Kidney (tissue), 14 donors: ENCODE results near the gene MRPL14. TPM values are rescaled to one million over a fixed set of nuclear protein-coding genes. Genes with fewer than 3 reads are reported as not detected.

ENCODE experiments used
- DNase-seq, 5 donors: peaks; one replicate each; pipeline ENCODE4 v3.0.0-alpha.2; 2013 to 2020
- FAIRE-seq: peaks from 2 replicates; lab custom pipeline; 2012; peaks lifted over from hg19 to GRCh38; lab: Jason Lieb, UNC
- H3K27ac ChIP-seq, 2 donors: one replicate each; pipeline ENCODE4 v1.7.0; 2013; ENCODE audit warnings: low read depth in 2 of 2, low read length in 2 of 2, inconsistent platforms in 1 of 2
- H3K27me3 ChIP-seq: one replicate; pipeline ENCODE4 v1.7.1; 2013; ENCODE audit warnings: low read length, inconsistent platforms; ENCODE audit not compliant: control insufficient read depth, insufficient read depth
- H3K36me3 ChIP-seq, 3 donors: one replicate each; pipeline versions ENCODE4 v1.7.0 to v1.7.1; 2013; ENCODE audit warnings: low read length in 3 of 3, control low read depth in 1 of 3, inconsistent platforms in 1 of 3; ENCODE audit not compliant: insufficient read depth in 3 of 3, control insufficient read depth in 2 of 3
- H3K4me1 ChIP-seq, 3 donors: one replicate each; pipeline versions ENCODE4 v1.7.0 to v1.7.1; 2013; ENCODE audit warnings: low read length in 3 of 3, inconsistent platforms in 1 of 3, low read depth in 1 of 3; ENCODE audit not compliant: control insufficient read depth in 2 of 3, insufficient read depth in 2 of 3
- H3K4me3 ChIP-seq, 3 donors: one replicate each; pipeline versions ENCODE4 v1.7.0 to v1.8.1; 2013; ENCODE audit warnings: low read length in 3 of 3, control low read depth in 1 of 3, inconsistent platforms in 1 of 3
- H3K9ac ChIP-seq, 3 donors: one replicate each; pipeline versions ENCODE4 v1.7.0 to v1.7.1; 2013; ENCODE audit warnings: low read length in 3 of 3, control low read depth in 1 of 3, inconsistent platforms in 1 of 3
- H3K9me3 ChIP-seq, 3 donors: one replicate each; pipeline versions ENCODE4 v1.7.0 to v1.7.1; 2013; ENCODE audit warnings: low read length in 3 of 3, control low read depth in 1 of 3, inconsistent platforms in 1 of 3; ENCODE audit not compliant: control insufficient read depth in 2 of 3, insufficient read depth in 1 of 3
- CTCF ChIP-seq: IDR thresholded peaks from 3 replicates; pipeline ENCODE4 v1.5.1; 2012; ENCODE audit warnings: mild to moderate bottlenecking, moderate library complexity, borderline replicate concordance; ENCODE audit not compliant: insufficient read depth; ENCODE audit errors: extremely low read depth
- intact Hi-C: fragments of 100-400 bp; cut with DNase I; formaldehyde crosslinking; loops from one replicate; pipeline ENCODE4 v1.11.1; 2022
- polyA plus RNA-seq: library from polyadenylated mRNA; stranded (reverse); fragments of 350-450 nt; fragmentation: Illumina TruSeq; extraction: RNeasy Lipid Tissue Mini Kit (QIAGEN cat#74804); gene quantifications from one replicate; pipeline ENCODE4 v1.2.3, GENCODE V29; 2014; ENCODE audit warnings: low read depth, low replicate concordance; ENCODE audit not compliant: insufficient read depth
- total RNA-seq: library from RNA; stranded (reverse); fragmentation: NEBNext Ultra II Directional; extraction: Animal tissue kit (Norgen Biotek cat#: 25700); gene quantifications from one replicate; pipeline ENCODE4 v1.2.1, GENCODE V29; 2021
- donor health status: control.
- donor health status: control.
- donor health status: control.
- donor health status: control.
- donor health status: control.
- donor health status: DM: yes; HTN: yes; CAD: no.
- donor health status: Normal renal cell carcinoma (clear cell type).

MRPL14 gene
- total and polyA plus RNA-seq, 2 donors from 2014 or later: 27.9 to 71.5 TPM

GRCh38 chr6:44131892-44132291, 4.6 kb upstream of the MRPL14 start:
- H3K9me3 ChIP-seq: no peaks in the 10 kb centered on the region
- no peak overlapping the region for H3K27ac ChIP-seq
- DNase-seq: peak in 2 of 5 donors; percentile 17 to 32
- H3K27me3 ChIP-seq: no peaks in the 10 kb centered on the region
- TF ChIP-seq CTCF: no peak
- peaks cover 0 to 4% (median 0%) of the 10 kb centered on the region in 3 donors for H3K36me3 ChIP-seq
- intact Hi-C loops: no loop called here
- H3K9ac ChIP-seq: no peak overlapping the region
- peaks cover 0 to 6% (median 0%) of the 10 kb centered on the region in 3 donors for H3K4me1 ChIP-seq
- FAIRE-seq: no peak
- no peak overlapping the region for H3K4me3 ChIP-seq

- H3K27ac ChIP-seq: no peak overlapping the region
Measured at GRCh38 chr6:44129841-44130322, 2.6 kb upstream of the MRPL14 start.

DNA sequence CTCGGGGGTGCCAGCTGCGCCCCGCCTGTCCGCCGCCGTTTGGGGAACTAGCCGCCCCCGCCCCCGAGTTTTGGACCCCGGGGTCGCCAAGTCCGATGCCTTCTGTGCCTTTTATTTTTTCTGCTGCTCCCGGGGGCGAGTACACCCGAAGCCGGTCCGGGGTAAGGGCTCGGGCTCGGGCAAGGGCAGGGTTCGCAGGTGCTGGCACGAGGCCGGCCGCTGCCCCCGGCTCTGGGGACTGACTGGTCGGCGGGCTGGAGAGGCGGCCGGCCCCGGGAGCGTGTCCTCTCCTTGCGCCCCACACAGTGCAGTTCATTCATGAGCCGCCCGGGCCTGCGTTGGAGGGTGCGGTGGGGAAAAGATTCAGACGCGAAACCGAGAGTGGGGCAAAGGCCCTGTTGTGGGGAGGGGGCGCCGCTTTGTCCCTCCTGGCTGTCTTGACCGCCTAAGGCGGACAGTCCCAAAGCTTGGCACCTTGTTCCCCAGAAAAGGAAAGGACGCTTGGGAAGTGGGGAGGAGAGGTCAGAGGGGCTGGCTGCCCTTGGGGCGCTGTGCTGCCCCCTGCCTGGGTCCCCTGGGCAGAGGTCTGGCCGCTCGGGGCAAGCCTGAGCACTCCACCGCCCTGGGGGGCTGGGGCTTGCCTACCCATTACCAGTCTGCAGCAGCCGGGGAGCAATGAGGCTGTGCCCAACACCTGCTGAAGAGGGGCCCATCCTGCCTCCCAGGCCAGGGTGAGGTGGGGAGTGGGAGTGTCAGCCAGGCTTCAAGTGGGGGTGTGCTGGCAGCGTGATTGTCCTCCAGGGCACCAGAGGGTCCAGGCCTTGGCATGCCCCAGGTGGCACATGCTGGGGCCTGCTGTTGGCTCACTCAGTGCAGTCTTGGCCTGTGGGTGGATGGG, 1.0 kb upstream of the MRPL14 start:
- no peaks in the 10 kb centered on the region for H3K27me3 ChIP-seq
- FAIRE-seq: no peak

More at GRCh38 chr6:44129841-44130322, 2.6 kb upstream of the MRPL14 start:
- no peak for TF ChIP-seq CTCF
- DNase-seq (no peak), FAIRE-seq (no peak)
- Histone ChIP-seq H3K9me3 (no peaks in the 10 kb centered on the region), H3K36me3 (peaks cover 0 to 4% (median 0%) of the 10 kb centered on the region in 3 donors), H3K27me3 (no peaks in the 10 kb centered on the region), H3K4me3 (no peak overlapping the region), H3K9ac (no peak overlapping the region), H3K4me1 (peaks cover 4 to 12% (median 9%) of the 10 kb centered on the region in 3 donors)
- intact Hi-C loops: no loop called here

More for the DNA sequence above, 1.0 kb upstream of the MRPL14 start:
- Histone ChIP-seq H3K9ac (peak overlapping the region in 2 of 3 donors; percentile 51 to 66), H3K4me1 (peaks cover 5 to 15% (median 14%) of the 10 kb centered on the region in 3 donors), H3K9me3 (no peaks in the 10 kb centered on the region), H3K27ac (no peak overlapping the region), H3K36me3 (no peaks in the 10 kb centered on the region), H3K4me3 (peak overlapping the region in 2 of 3 donors; percentile 55 to 65)
- DNase-seq: peak; percentile 19 to 84 (median 58)
- no peak for TF ChIP-seq CTCF
- intact Hi-C loops: no loop called here
